Measurements from ENCODE around the gene TK1. TPM values are rescaled to one million over a fixed set of nuclear protein-coding genes. Genes with fewer than 3 reads are reported as not detected.
"Not testable (repeated sequence)": the region's sequence is repeated elsewhere in the genome, so short reads cannot be mapped to it uniquely, and the experiment has no call there.

TK1 gene
- total and polyA plus RNA-seq, 3 experiments from 2014 or later: 2.2 to 86.2 (median 84.4) TPM

DNA sequence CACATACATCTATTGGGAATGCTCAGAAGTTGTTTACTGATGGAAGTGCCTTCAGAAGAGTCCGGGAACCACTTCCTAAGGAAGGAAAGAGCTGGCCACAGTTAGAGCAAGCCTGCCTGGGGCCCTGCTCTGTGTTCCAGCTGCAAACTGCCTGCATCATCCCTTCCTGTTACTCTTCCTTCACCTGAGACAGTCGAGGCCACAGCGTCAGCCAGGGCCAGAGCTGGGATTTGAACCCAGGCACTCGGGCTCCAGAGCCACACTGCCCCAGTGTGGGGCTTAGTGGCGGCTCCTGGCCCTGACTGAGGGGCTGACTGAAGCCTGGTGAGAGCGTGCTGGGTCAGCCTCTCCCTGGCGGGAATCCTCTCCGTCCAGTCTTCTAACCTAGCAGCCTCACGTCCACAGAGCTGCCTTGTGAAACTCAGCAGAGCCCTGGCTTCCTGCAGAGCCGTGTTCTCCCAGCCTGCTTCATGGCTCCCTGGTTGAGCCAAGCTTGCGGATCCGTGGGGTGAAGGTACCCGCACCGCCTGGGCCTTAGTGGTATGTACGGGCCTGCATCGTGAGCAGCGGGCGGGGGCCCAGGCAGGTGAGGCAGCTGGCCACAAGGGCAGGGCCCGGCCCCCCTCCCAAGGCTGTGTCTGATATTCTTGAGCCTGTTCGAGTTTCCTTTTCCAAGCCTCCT is 45.3 kb downstream of the TK1 start:
- H3K27me3 Mint-ChIP-seq: no peaks in the 10 kb centered on the region
- H3K4me3 ChIP-seq (ENCODE audit: low read length): no peak overlapping the region
- H3K27me3 ChIP-seq (ENCODE audit: insufficient read depth, low read length, poor library complexity, severe bottlenecking): no peaks in the 10 kb centered on the region
- H3K36me3 Mint-ChIP-seq: peaks cover 0 to 38% (median 2%) of the 10 kb centered on the region in 3 donors
- H3K27ac Mint-ChIP-seq: peak overlapping the region in 4 of 8 donors; percentile 23 to 50 (median 30)
- CTCF ChIA-PET: interaction anchor here (0.7 to 0.8 kb wide), 2 partner anchors 11 to 29 kb away, joined by 3 to 4 read pairs; no protein-coding TSS in a partner anchor
- H3K9me3 ChIP-seq (ENCODE audit: low read length): no peaks in the 10 kb centered on the region
- no peak overlapping the region for H3K27ac ChIP-seq (ENCODE audit: low read depth, low read length)
- H3K4me1 Mint-ChIP-seq: peaks cover 37 to 73% (median 47%) of the 10 kb centered on the region in 3 donors
- peaks cover 66% of the 10 kb centered on the region for H3K4me1 ChIP-seq (ENCODE audit: insufficient read depth, low read length)
- POLR2A ChIA-PET: interaction anchor here (0.6 to 17.3 kb wide), 3 partner anchors 17 to 973 kb away, joined by 3 to 333 read pairs (median 4); partner anchors contain the start of genes TMC6 and TMC8
- DNase-seq: no peak
- H3K4me3 Mint-ChIP-seq: no peak overlapping the region
- peaks cover 18% of the 10 kb centered on the region for H3K36me3 ChIP-seq (ENCODE audit: insufficient read depth, low read length)
- no peaks in the 10 kb centered on the region for H3K9me3 Mint-ChIP-seq

DNA sequence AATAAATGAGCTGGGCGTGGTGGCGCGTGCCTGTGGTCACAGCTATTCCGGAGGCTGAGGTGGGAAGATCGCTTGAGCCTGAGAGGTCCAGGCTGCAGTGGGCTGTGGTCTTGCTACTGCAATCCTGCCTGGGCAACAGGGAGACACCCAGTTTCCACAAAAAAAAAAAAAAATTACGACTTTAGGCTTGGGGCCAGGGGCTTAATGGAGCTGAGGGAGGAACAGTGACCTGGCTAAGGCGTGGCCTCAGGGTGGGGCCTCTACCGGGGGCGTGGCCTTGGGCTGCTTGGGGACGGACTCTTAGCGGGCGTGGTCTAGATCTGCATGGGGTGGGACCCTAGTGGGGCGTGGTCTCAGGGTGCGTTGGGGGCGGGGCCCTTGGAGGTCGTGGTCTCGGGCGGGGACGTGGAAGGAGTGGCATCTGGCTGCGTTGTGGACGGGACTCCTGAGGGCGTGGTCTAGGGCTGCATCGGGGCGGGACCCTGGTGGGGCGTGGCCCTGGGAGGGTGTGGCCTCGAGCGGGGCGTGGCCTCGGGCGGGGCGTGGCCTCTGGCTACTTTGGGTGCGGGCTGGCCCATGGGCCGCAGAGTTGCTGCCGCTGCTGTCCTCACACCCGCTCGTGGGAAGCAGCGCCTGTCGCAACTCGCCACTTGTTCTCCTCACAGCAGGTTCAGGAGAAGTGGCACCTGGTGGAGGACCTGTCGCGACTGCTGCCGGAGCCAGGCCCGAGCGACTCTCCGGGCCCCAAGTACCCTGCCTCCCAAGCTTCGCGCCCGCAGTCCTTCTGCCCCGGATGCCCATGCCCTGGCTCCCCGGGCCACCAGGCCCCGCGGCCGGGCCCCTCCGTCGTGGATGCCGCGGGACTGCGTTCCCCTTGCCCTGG is 46.4 kb downstream of the TK1 start:
- peak overlapping the region; percentile 54 for H3K27ac ChIP-seq (ENCODE audit: low read depth, low read length)
- peaks cover 29% of the 10 kb centered on the region for H3K36me3 ChIP-seq (ENCODE audit: insufficient read depth, low read length)
- Mint-ChIP-seq H3K4me3 (peak overlapping the region; percentile 32 to 82 (median 64)), H3K27me3 (no peaks in the 10 kb centered on the region), H3K36me3 (peaks cover 3 to 50% (median 7%) of the 10 kb centered on the region in 3 donors), H3K27ac (peak overlapping the region; percentile 87 to 95 (median 92)), H3K9me3 (no peaks in the 10 kb centered on the region), H3K4me1 (peaks cover 46 to 84% (median 58%) of the 10 kb centered on the region in 3 donors)
- ChIA-PET CTCF (interaction anchor here (0.7 to 8.1 kb wide), 7 partner anchors 10 to 110 kb away, joined by 3 to 100 read pairs (median 12); partner anchors contain the start of genes TMC6 and TMC8), POLR2A (interaction anchor here (0.6 to 17.3 kb wide), 10 partner anchors 16 to 701 kb away, joined by 3 to 333 read pairs (median 6); partner anchors contain the start of genes TMC6, TMC8 and TNRC6C)
- peaks cover 76% of the 10 kb centered on the region for H3K4me1 ChIP-seq (ENCODE audit: insufficient read depth, low read length)
- peak; percentile 92 to 95 (median 94) for DNase-seq
- H3K4me3 ChIP-seq (ENCODE audit: low read length): peak overlapping the region; percentile 12
- no peaks in the 10 kb centered on the region for H3K9me3 ChIP-seq (ENCODE audit: low read length)
- H3K27me3 ChIP-seq (ENCODE audit: insufficient read depth, low read length, poor library complexity, severe bottlenecking): no peaks in the 10 kb centered on the region

DNA sequence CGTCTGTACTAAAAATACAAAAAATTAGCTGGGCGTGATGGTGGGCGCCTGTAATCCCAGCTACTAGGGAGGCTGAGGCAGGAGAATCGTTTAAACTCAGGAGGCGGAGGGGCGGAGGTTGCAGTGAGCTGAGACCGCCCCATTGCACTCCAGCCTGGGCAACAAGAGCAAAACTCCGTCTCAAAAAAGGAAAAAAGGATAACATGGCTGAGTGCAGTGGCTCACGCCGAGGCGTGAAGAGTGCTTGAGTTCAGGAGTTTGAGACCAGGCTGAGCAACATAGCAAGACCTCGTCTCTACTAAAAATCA is 47.0 kb downstream of the TK1 start:
- H3K9me3 ChIP-seq (ENCODE audit: low read length); DNase-seq; H3K9me3 Mint-ChIP-seq; H3K27me3 ChIP-seq (ENCODE audit: insufficient read depth, low read length, poor library complexity, severe bottlenecking); H3K27me3 Mint-ChIP-seq: not testable (repeated sequence)
- peaks cover 3 to 56% (median 8%) of the 10 kb centered on the region in 3 donors for H3K36me3 Mint-ChIP-seq
- peaks cover 47 to 86% (median 60%) of the 10 kb centered on the region in 3 donors for H3K4me1 Mint-ChIP-seq
- peak overlapping the region in 6 of 7 donors; percentile 32 to 82 (median 60) for H3K4me3 Mint-ChIP-seq
- peak overlapping the region; percentile 73 to 95 (median 92) for H3K27ac Mint-ChIP-seq
- H3K4me1 ChIP-seq (ENCODE audit: insufficient read depth, low read length): peaks cover 82% of the 10 kb centered on the region
- CTCF ChIA-PET: interaction anchor here (0.7 to 8.1 kb wide), 7 partner anchors 10 to 111 kb away, joined by 3 to 100 read pairs (median 12); partner anchors contain the start of genes TMC6 and TMC8
- POLR2A ChIA-PET: interaction anchor here (0.7 to 17.3 kb wide), 7 partner anchors 15 to 181 kb away, joined by 3 to 333 read pairs (median 7); partner anchors contain the start of genes TMC6, TMC8 and TNRC6C
- peak overlapping the region; percentile 54 for H3K27ac ChIP-seq (ENCODE audit: low read depth, low read length)
- H3K36me3 ChIP-seq (ENCODE audit: insufficient read depth, low read length): peaks cover 35% of the 10 kb centered on the region
- peak overlapping the region; percentile 12 for H3K4me3 ChIP-seq (ENCODE audit: low read length)

DNA sequence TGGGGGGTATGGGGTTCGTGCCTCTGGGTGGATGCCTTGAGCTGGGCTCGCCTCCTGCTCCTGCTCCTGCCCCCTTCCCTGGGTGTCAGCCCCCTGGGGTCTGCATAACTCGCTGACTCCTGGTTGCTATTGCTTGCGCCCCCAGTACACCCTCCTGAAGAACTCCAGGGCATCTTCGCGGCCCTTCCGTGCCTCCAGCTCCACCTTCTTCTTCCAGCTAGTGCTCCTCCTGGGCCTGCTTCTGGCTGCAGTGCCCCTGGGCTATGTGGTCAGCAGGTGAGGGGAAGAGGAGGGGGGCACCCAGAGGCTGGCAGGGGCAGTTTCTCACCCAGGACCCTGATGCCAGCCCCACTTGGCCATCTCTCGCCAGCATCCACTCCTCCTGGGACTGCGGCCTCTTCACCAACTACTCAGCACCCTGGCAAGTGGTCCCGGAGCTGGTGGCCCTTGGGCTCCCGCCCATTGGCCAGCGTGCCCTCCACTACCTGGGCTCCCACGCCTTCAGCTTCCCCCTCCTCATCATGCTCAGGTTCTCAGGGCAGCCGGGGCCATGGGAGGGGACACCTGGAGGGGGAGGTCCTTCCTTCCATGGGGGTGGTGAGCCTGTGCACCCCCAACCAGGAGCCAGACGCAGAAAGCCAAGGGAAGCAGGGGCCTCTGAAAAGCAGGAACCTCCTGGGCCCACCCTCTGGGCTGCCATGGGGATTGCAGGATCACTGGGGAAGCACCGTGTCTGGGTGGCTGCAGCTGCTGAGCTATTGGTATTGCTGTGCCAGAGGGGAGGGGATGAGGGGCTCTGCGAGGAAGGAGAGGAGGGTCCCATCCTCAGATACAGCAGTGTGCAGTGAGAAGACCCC is 48.4 kb downstream of the TK1 start:
- Mint-ChIP-seq H3K4me3 (no peak overlapping the region), H3K27ac (peak overlapping the region in 6 of 8 donors; percentile 43 to 86 (median 64)), H3K4me1 (peaks cover 58 to 85% (median 72%) of the 10 kb centered on the region in 3 donors), H3K36me3 (peaks cover 3 to 69% (median 15%) of the 10 kb centered on the region in 3 donors), H3K27me3 (no peaks in the 10 kb centered on the region), H3K9me3 (no peaks in the 10 kb centered on the region)
- Histone ChIP-seq H3K4me1 (ENCODE audit: insufficient read depth, low read length) (peaks cover 90% of the 10 kb centered on the region), H3K27ac (ENCODE audit: low read depth, low read length) (no peak overlapping the region), H3K27me3 (ENCODE audit: insufficient read depth, low read length, poor library complexity, severe bottlenecking) (no peaks in the 10 kb centered on the region), H3K36me3 (ENCODE audit: insufficient read depth, low read length) (peaks cover 47% of the 10 kb centered on the region), H3K4me3 (ENCODE audit: low read length) (no peak overlapping the region), H3K9me3 (ENCODE audit: low read length) (no peaks in the 10 kb centered on the region)
- ChIA-PET CTCF (interaction anchor here (0.9 to 8.1 kb wide), 12 partner anchors 8 to 53 kb away, joined by 3 to 100 read pairs (median 6); partner anchors contain the start of genes TMC6 and TMC8), POLR2A (interaction anchor here (0.5 to 17.3 kb wide), 5 partner anchors 14 to 44 kb away, joined by 3 to 333 read pairs (median 4); partner anchors contain the start of genes TMC6 and TMC8)
- peak in 1 of 5 donors; percentile 49 for DNase-seq

DNA sequence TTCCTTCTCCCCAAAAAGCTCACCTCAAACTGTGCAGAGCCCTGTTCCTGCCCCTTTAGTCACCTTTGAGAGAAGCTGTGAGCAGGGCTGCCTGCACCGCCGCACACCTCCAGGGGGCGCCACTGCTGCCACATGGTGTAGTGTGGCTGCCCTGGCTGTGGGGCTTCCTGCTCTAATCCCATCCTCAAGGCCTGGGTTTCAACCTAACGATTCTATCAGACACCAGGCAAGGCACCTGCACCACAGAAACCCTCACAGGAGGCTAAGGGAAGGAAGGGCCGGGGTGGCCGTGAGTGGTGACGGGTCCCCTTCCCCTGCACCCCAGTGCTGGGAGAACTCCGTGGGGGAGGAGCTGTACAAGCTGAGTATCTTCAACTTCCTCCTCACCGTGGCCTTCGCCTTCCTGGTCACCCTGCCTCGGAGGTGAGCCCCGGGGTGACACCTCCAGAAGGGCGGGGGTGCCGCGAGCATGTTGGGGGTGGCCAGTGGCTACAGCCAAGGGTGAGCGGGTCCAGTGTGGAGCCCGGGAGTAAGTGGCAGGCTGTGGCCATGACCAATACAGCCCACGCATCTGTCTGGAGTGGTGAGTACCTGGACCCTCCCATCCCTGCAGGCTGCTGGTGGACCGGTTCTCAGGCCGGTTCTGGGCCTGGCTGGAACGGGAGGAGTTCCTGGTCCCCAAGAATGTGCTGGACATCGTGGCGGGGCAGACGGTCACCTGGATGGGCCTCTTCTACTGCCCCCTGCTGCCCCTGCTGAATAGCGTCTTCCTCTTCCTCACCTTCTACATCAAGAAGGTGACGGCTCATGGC is 49.3 kb downstream of the TK1 start:
- peaks cover 62 to 87% (median 78%) of the 10 kb centered on the region in 3 donors for H3K4me1 Mint-ChIP-seq
- peak overlapping the region; percentile 35 for H3K27ac ChIP-seq (ENCODE audit: low read depth, low read length)
- peaks cover 0 to 2% of the 10 kb centered on the region in 2 donors for H3K27me3 Mint-ChIP-seq

DNA sequence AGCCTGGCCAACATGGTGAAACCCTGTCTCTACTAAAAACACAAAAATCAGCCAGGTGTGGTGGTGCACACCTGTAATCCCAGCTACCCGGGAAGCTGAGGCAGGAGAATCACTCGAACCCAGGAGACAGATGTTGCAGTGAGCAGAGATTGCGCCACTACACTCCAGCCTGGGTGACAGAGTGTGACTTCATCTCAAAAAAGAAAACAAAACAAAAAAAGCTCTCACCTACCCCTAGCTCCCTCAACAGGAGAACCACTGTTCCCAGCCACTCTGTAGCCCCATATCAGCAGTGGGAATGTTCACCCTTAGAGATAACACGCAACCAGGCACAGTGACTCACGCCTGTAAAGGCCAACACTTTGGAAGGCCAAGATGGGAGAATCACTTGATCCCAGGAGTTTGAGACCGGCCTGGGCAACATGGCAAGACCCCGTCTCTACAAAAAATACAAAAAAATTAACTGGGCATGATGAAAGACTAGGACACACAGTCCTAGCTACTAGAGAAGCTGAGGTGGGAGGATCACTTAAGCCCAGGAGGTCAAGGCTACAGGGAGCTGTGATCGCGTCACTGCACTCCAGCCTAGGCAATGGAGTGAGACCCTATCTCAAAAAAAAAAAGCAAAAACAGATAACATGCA is 50.9 kb downstream of the TK1 start:
- H3K4me1 ChIP-seq (ENCODE audit: insufficient read depth, low read length): peaks cover 84% of the 10 kb centered on the region
- no peak for DNase-seq
- H3K27me3 ChIP-seq (ENCODE audit: insufficient read depth, low read length, poor library complexity, severe bottlenecking): no peaks in the 10 kb centered on the region
- peaks cover 0 to 3% of the 10 kb centered on the region in 2 donors for H3K27me3 Mint-ChIP-seq
- H3K27ac ChIP-seq (ENCODE audit: low read depth, low read length): no peak overlapping the region
- peak overlapping the region in 7 of 8 donors; percentile 1 to 77 (median 38) for H3K27ac Mint-ChIP-seq
- H3K4me3 Mint-ChIP-seq: peak overlapping the region in 4 of 7 donors; percentile 9 to 31 (median 26)
- ChIA-PET CTCF (interaction anchor here (0.6 to 8.1 kb wide), 11 partner anchors 10 to 115 kb away, joined by 4 to 100 read pairs (median 13); partner anchors contain the start of gene TMC6), POLR2A (interaction anchor here (0.6 to 17.3 kb wide), 4 partner anchors 11 to 794 kb away, joined by 3 to 333 read pairs (median 24); partner anchors contain the start of genes TMC6 and TMC8)
- H3K36me3 Mint-ChIP-seq: peaks cover 3 to 66% (median 15%) of the 10 kb centered on the region in 3 donors
- H3K9me3 ChIP-seq (ENCODE audit: low read length): no peaks in the 10 kb centered on the region
- no peak overlapping the region for H3K4me3 ChIP-seq (ENCODE audit: low read length)
- peaks cover 0 to 2% (median 0%) of the 10 kb centered on the region in 5 donors for H3K9me3 Mint-ChIP-seq
- H3K4me1 Mint-ChIP-seq: peaks cover 57 to 74% (median 69%) of the 10 kb centered on the region in 3 donors
- H3K36me3 ChIP-seq (ENCODE audit: insufficient read depth, low read length): peaks cover 47% of the 10 kb centered on the region

More for the DNA sequence above, 49.3 kb downstream of the TK1 start:
- Mint-ChIP-seq H3K36me3 (peaks cover 3 to 76% (median 15%) of the 10 kb centered on the region in 3 donors), H3K9me3 (no peaks in the 10 kb centered on the region), H3K4me3 (peak overlapping the region; percentile 11 to 80 (median 51)), H3K27ac (peak overlapping the region; percentile 59 to 94 (median 78))
- peaks cover 94% of the 10 kb centered on the region for H3K4me1 ChIP-seq (ENCODE audit: insufficient read depth, low read length)
- no peaks in the 10 kb centered on the region for H3K9me3 ChIP-seq (ENCODE audit: low read length)
- CTCF ChIA-PET: interaction anchor here (0.9 to 8.1 kb wide), 11 partner anchors 10 to 52 kb away, joined by 3 to 100 read pairs (median 4); partner anchors contain the start of gene TMC6
- H3K4me3 ChIP-seq (ENCODE audit: low read length): no peak overlapping the region
- POLR2A ChIA-PET: interaction anchor here (0.5 to 17.3 kb wide), 4 partner anchors 13 to 36 kb away, joined by 3 to 333 read pairs (median 4); partner anchors contain the start of genes TMC6 and TMC8
- peaks cover 54% of the 10 kb centered on the region for H3K36me3 ChIP-seq (ENCODE audit: insufficient read depth, low read length)
- peak in 3 of 5 donors; percentile 47 to 68 (median 54) for DNase-seq
- no peaks in the 10 kb centered on the region for H3K27me3 ChIP-seq (ENCODE audit: insufficient read depth, low read length, poor library complexity, severe bottlenecking)
